Measurements from ENCODE around the gene TTC38. TPM values are rescaled to one million over a fixed set of nuclear protein-coding genes. Genes with fewer than 3 reads are reported as not detected.

Gene TTC38
- total and polyA plus RNA-seq, 3 donors from 2014 or later: 15.7 to 44.2 (median 36.4) TPM

- TF ChIP-seq, protein P1, sequence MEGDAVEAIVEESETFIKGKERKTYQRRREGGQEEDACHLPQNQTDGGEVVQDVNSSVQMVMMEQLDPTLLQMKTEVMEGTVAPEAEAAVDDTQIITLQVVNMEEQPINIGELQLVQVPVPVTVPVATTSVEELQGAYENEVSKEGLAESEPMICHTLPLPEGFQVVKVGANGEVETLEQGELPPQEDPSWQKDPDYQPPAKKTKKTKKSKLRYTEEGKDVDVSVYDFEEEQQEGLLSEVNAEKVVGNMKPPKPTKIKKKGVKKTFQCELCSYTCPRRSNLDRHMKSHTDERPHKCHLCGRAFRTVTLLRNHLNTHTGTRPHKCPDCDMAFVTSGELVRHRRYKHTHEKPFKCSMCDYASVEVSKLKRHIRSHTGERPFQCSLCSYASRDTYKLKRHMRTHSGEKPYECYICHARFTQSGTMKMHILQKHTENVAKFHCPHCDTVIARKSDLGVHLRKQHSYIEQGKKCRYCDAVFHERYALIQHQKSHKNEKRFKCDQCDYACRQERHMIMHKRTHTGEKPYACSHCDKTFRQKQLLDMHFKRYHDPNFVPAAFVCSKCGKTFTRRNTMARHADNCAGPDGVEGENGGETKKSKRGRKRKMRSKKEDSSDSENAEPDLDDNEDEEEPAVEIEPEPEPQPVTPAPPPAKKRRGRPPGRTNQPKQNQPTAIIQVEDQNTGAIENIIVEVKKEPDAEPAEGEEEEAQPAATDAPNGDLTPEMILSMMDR (IDR thresholded peaks at IDR 0.05): no peak
- TF ChIP-seq POLR2A (IDR thresholded peaks at IDR 0.05): no peak
- no peak for DNase-seq
- intact Hi-C loops (cut with DNase I; ENCODE audit: low total_unique reads): no loop called here
- H3K9me3 ChIP-seq: no peaks in the 10 kb centered on the region
- no peak overlapping the region for H3K4me3 ChIP-seq
- H3K27me3 ChIP-seq: no peaks in the 10 kb centered on the region
- H3K27ac ChIP-seq: no peak overlapping the region
- no peaks in the 10 kb centered on the region for H3K36me3 ChIP-seq (ENCODE audit: low read depth, missing control alignments)
- peaks cover 13% of the 10 kb centered on the region for H3K4me1 ChIP-seq
- 88 to 99% methylated on average over 7 of the region's 7 CpGs for WGBS, 2 donors
These were observed 32.7 kb downstream of the TTC38 start for GRCh38 chr22:46300491-46300890.

- Histone ChIP-seq H3K27ac (no peak overlapping the region), H3K27me3 (no peaks in the 10 kb centered on the region), H3K4me1 (no peaks in the 10 kb centered on the region), H3K4me3 (no peak overlapping the region), H3K36me3 (ENCODE audit: low read depth, missing control alignments) (no peaks in the 10 kb centered on the region), H3K9me3 (no peaks in the 10 kb centered on the region)
- no peak for DNase-seq
- intact Hi-C loops (cut with DNase I; ENCODE audit: low total_unique reads): no loop called here
- TF ChIP-seq, protein P1 (IDR thresholded peaks at IDR 0.05): no peak
- no peak for TF ChIP-seq POLR2A (IDR thresholded peaks at IDR 0.05)
- 92% methylated on average over 7 of the region's 7 CpGs for WGBS, 2 donors
These were observed 35.6 kb downstream of the TTC38 start for GRCh38 chr22:46303347-46303965.

GRCh38 chr22:46308283-46308988 is 40.6 kb downstream of the TTC38 start:
- 89 to 95% methylated on average over 15 to 23 of the region's 23 CpGs for WGBS, 2 donors
- intact Hi-C loops (cut with DNase I; ENCODE audit: low total_unique reads): no loop called here

DNA sequence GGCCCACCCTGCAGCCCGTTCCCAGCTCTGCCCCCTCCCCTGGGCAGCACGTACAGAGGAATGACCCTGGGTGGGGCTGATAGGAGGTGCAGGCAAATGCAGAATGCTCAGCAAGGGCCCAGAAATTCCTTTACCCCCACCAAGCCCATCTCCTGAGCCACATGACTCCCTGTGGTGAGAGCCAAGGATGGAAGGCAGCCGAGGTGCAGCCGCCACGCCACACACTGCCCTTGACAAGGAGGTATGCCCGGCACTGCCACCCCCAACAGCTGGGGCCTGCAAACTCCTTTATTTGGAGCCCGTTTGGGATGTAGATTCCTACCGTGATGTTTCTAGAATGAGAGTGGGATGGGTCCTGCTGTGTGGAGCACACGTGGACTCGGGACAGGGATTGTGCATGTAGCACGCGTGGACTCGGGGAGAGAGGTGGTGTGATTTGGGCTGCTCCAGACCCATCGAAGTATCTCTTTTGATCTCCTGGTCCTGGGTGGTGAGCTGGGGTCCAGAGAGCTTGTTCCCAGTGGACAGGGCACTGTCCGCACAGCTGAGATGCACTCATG is 41.8 kb downstream of the TTC38 start:
- H3K36me3 ChIP-seq (ENCODE audit: low read depth, missing control alignments): no peaks in the 10 kb centered on the region
- no peak overlapping the region for H3K4me3 ChIP-seq
- H3K9me3 ChIP-seq: no peaks in the 10 kb centered on the region
- no peaks in the 10 kb centered on the region for H3K4me1 ChIP-seq
- TF ChIP-seq, protein P1 (IDR thresholded peaks at IDR 0.05): no peak
- no peak for TF ChIP-seq POLR2A (IDR thresholded peaks at IDR 0.05)
- 91 to 94% methylated on average over 15 of the region's 15 CpGs for WGBS, 2 donors
- intact Hi-C loops (cut with DNase I; ENCODE audit: low total_unique reads): loop anchor here (5.0 to 10.0 kb wide), 2 partner anchors 187 to 315 kb away; no protein-coding TSS in a partner anchor
- H3K27ac ChIP-seq: no peak overlapping the region
- no peak for DNase-seq
- no peaks in the 10 kb centered on the region for H3K27me3 ChIP-seq

More at GRCh38 chr22:46308283-46308988, 40.6 kb downstream of the TTC38 start:
- H3K9me3 ChIP-seq: no peaks in the 10 kb centered on the region
- H3K4me3 ChIP-seq: no peak overlapping the region
- H3K27ac ChIP-seq: no peak overlapping the region
- no peaks in the 10 kb centered on the region for H3K36me3 ChIP-seq (ENCODE audit: low read depth, missing control alignments)
- TF ChIP-seq POLR2A (IDR thresholded peaks at IDR 0.05): no peak
- TF ChIP-seq, protein P1 (IDR thresholded peaks at IDR 0.05): no peak
- H3K27me3 ChIP-seq: no peaks in the 10 kb centered on the region
- H3K4me1 ChIP-seq: no peaks in the 10 kb centered on the region
- no peak for DNase-seq

Data from testis (tissue), 3 donors.